A549 treated with RU486 at 1 μM for 4 hours (cell line): ENCODE data around the gene PPP4R4. TPM values are rescaled to one million over a fixed set of nuclear protein-coding genes. Genes with fewer than 3 reads are reported as not detected.

Experiments
- total RNA-seq: library from RNA; stranded (reverse); fragments of 200-300 nt; extraction: Qiagen RNA extraction; gene quantifications from 5 replicates; pipeline ENCODE4 v1.2.3, GENCODE V29; 2022; ENCODE audit warnings: low read depth

PPP4R4 gene, protein sequence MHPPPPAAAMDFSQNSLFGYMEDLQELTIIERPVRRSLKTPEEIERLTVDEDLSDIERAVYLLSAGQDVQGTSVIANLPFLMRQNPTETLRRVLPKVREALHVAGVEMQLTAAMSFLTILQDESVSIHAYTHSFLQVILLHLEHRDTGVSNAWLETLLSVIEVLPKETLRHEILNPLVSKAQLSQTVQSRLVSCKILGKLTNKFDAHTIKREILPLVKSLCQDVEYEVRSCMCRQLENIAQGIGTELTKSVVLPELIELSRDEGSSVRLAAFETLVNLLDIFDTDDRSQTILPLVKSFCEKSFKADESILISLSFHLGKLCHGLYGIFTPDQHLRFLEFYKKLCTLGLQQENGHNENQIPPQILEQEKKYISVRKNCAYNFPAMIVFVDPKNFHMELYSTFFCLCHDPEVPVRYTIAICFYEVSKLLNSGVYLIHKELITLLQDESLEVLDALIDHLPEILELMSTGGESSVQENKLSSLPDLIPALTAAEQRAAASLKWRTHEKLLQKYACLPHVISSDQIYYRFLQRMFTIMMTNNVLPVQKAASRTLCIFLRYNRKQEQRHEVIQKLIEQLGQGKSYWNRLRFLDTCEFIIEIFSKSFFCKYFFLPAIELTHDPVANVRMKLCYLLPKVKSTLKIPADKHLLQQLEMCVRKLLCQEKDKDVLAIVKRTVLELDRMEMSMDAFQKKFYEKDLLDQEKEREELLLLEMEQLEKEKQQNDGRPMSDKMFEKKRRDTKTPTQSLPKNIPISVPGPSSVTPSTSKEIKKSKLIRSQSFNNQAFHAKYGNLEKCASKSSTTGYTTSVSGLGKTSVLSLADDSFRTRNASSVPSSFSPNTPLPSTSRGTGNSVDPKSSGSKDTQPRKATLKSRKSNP
- 0.27 to 0.79 TPM (median 0.46 TPM) in 5 replicates for total RNA-seq

GRCh38 chr14:94173885-94174603 is at the start of gene PPP4R4:
Gene PPP4R4 (plus strand): TSS chr14:94174322. CDS start chr14:94174466, 144 bp downstream.

DNA sequence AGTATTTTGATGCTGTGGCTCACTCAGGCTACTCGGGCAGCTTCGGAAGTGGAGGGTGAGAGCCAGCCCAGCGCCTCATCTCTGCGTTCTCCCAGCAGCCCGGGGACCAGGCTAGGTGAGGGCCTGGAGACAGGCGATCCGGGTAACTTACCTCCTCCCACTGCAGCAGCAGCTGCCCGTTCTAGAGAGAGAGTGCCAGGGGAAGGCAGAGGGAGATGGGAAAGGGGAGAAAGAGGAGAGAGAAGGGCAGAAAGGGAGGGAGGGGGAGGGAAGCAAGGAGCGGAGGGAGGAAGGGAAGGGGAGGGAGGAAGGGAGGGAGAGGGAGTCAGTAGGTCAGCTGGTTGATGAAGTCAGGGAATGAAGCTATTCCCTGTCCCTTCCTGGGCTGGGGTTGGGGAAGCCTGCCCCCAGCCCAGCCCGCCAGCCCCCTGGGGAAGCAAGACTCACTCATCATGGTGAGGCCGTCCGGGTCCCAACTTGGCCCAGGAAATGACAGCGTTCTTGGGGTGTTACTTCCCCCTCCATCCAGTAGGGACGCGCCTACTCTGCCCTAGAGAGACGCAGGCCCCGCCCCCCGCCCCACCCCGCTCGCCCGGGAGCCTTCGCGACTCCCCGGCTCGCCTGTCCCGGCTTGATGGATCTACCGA is 44.9 kb upstream of the PPP4R4 start, which contains the start of gene IFI27L2:
Gene IFI27L2, minus strand, starts transcription at position 494 of the 647 bp plus-strand sequence. Its CDS starts 40 bp downstream, at position 454.

DNA sequence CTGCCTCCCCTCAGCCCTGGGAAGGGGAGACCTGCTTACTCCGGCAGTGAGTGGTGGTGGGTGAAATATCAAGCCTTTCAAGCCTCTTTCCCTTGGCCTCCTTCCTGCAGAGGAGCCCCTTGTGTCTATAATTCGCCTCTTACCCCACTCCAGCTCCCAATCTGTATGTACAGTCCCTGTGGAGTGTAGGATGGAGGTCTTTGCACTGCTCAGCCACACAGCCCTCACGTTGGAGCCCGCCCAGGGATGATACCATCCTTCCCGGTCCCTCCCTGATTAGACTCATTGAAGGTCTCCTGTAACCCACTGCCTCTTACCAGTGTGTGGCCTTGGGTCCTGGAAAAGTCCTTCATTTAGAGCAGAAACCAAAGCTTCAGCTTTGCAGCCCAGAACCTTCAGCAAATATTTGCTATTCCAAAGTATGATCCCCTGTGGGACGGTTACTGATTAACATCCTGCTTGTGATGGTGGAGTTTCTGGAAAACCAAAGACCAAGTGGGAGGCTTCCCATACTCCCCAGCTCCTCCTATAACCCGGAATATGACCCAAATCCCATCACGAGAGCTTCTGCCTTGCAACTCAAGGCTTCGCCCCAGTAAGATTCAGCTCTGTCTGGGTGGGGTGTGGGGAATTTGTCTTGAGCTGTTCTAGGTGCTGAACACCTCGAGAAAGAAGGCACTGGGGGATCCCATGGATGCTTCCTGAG is 118.9 kb downstream of the PPP4R4 start, which contains the start of gene SERPINA10:
Gene SERPINA10, minus strand, starts transcription at position 397 of the 706 bp plus-strand sequence. CDS start 2,675 bp downstream, outside the sequence.

GRCh38 chr14:94322648-94323570 is 148.8 kb downstream of the PPP4R4 start, which contains the start of gene SERPINA6:
Gene SERPINA6 (minus strand): TSS chr14:94323336. CDS start chr14:94314648, 8,688 bp downstream.

Other genes with a start within 250 kb of the PPP4R4 start
- gene FAM181A, start 247.0 kb upstream of the PPP4R4 start, total RNA-seq = not detected in 5 replicates
- gene ASB2, start 197.8 kb upstream of the PPP4R4 start, total RNA-seq = 1.4 to 3.7 TPM (median 2.1 TPM) in 5 replicates
- gene CCDC197, start 177.0 kb upstream of the PPP4R4 start, total RNA-seq = not detected in 5 replicates
- gene OTUB2, start 148.0 kb upstream of the PPP4R4 start, total RNA-seq = 3.7 to 6.8 TPM (median 4.3 TPM) in 5 replicates
- 186 to 221 TPM (median 191 TPM) in 5 replicates for gene DDX24, start 93.1 kb upstream of the PPP4R4 start, total RNA-seq
- gene IFI27L1, start 93.0 kb upstream of the PPP4R4 start, total RNA-seq = 17.6 to 23.5 TPM (median 20.7 TPM) in 5 replicates
- 0.25 to 2.0 TPM (median 1.1 TPM) in 5 replicates for gene IFI27, start 63.6 kb upstream of the PPP4R4 start, total RNA-seq
- 42.4 to 66.5 TPM (median 57.2 TPM) in 5 replicates for gene IFI27L2, start 44.7 kb upstream of the PPP4R4 start, total RNA-seq
- not detected in 5 replicates for gene SERPINA10, start 118.9 kb downstream of the PPP4R4 start, total RNA-seq
- 0.49 to 1.9 TPM (median 0.66 TPM) in 5 replicates for gene SERPINA6, start 149.0 kb downstream of the PPP4R4 start, total RNA-seq
- gene SERPINA2, start 192.4 kb downstream of the PPP4R4 start, total RNA-seq = not detected in 5 replicates
- 0.45 to 3.1 TPM (median 0.61 TPM) in 5 replicates for gene SERPINA1, start 214.3 kb downstream of the PPP4R4 start, total RNA-seq